ENCODE data around the gene SV2B.

- TF ChIP-seq CTCF (IDR thresholded peaks at IDR 0.05) = no peak
- TF ChIP-seq POLR2A (IDR thresholded peaks at IDR 0.05) = no peak
Measured at GRCh38 chr15:91073077-91073476, 27.0 kb upstream of the SV2B start.

Data from breast epithelium (tissue), 3 donors.